ENCODE data around the gene MCTP1.

- TF ChIP-seq POLR2A (IDR thresholded peaks at IDR 0.05) = no peak
- TF ChIP-seq, protein P1, sequence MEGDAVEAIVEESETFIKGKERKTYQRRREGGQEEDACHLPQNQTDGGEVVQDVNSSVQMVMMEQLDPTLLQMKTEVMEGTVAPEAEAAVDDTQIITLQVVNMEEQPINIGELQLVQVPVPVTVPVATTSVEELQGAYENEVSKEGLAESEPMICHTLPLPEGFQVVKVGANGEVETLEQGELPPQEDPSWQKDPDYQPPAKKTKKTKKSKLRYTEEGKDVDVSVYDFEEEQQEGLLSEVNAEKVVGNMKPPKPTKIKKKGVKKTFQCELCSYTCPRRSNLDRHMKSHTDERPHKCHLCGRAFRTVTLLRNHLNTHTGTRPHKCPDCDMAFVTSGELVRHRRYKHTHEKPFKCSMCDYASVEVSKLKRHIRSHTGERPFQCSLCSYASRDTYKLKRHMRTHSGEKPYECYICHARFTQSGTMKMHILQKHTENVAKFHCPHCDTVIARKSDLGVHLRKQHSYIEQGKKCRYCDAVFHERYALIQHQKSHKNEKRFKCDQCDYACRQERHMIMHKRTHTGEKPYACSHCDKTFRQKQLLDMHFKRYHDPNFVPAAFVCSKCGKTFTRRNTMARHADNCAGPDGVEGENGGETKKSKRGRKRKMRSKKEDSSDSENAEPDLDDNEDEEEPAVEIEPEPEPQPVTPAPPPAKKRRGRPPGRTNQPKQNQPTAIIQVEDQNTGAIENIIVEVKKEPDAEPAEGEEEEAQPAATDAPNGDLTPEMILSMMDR (IDR thresholded peaks at IDR 0.05) = no peak
These were observed 595.0 kb downstream of the MCTP1 start for GRCh38 chr5:94689908-94690307.
